Body of pancreas (tissue), 4 donors: ENCODE results near the gene CREBZF.

Source experiments
- POLR2A ChIP-seq, 3 donors: fragments of 450-650 bp; IDR thresholded peaks; one replicate each; pipeline ENCODE4 v1.6.1; 2016; ENCODE audit warnings: antibody characterized with exemption in 3 of 3, mild to moderate bottlenecking in 2 of 3
- TF ChIP-seq, protein P1 (sequence below), 7 experiments: fragments of 450-650 bp in 4 of 7; fragments of 200-600 bp in 3 of 7; sonication (generic) in 3 of 7; IDR thresholded peaks; one replicate each; pipeline ENCODE4 v1.5.1; 2016 to 2019; ENCODE audit warnings: antibody characterized with exemption in 7 of 7

DNA sequence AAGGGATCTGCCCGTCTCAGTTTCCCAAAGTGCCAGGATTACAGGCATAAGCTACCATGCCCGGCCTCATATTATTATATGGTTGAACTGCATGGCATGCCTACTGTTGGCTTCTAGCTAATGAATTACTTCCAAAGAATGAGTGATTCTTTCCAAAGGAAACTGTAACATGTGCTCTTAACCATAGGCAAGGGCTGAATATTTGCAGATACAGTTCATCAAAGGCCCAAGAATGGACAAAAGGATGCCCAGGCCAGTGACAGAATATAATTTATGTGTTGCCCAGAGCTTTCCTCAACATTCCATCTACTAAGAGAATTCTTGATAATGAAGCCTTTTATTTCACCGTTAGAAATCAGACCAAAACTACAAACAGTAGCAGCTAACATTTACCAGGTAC is 48.0 kb upstream of the CREBZF start:
- no peak for TF ChIP-seq POLR2A (IDR thresholded peaks at IDR 0.05)
- TF ChIP-seq, protein P1, sequence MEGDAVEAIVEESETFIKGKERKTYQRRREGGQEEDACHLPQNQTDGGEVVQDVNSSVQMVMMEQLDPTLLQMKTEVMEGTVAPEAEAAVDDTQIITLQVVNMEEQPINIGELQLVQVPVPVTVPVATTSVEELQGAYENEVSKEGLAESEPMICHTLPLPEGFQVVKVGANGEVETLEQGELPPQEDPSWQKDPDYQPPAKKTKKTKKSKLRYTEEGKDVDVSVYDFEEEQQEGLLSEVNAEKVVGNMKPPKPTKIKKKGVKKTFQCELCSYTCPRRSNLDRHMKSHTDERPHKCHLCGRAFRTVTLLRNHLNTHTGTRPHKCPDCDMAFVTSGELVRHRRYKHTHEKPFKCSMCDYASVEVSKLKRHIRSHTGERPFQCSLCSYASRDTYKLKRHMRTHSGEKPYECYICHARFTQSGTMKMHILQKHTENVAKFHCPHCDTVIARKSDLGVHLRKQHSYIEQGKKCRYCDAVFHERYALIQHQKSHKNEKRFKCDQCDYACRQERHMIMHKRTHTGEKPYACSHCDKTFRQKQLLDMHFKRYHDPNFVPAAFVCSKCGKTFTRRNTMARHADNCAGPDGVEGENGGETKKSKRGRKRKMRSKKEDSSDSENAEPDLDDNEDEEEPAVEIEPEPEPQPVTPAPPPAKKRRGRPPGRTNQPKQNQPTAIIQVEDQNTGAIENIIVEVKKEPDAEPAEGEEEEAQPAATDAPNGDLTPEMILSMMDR (IDR thresholded peaks at IDR 0.05): no peak
